MM.1S (cell line): Measurements from ENCODE around the gene MAML1.

Experiments used
- DNase-seq: peaks from one replicate; pipeline ENCODE4 v3.0.0-alpha.2; 2015
- H2AFZ ChIP-seq: fragments of 300-600 bp; sonication (generic); 2 replicates; pipeline ENCODE4 v1.6.0; 2016; ENCODE audit warnings: antibody characterized with exemption, low read length
- H3F3A ChIP-seq: fragments of 300-600 bp; sonication (generic); 2 replicates; pipeline ENCODE4 v1.6.1; 2016; ENCODE audit warnings: mild to moderate bottlenecking, antibody characterized with exemption, low read length, moderate library complexity, mixed read lengths; ENCODE audit not compliant: insufficient read depth
- H3K27ac ChIP-seq: fragments of 300-600 bp; sonication (generic); 2 replicates; pipeline ENCODE4 v1.5.1; 2016; ENCODE audit warnings: mild to moderate bottlenecking, low read length
- H3K27me3 ChIP-seq: fragments of 300-600 bp; sonication (generic); replicated peaks from 2 replicates; pipeline ENCODE4 v1.6.0; 2016; ENCODE audit warnings: low read length; ENCODE audit not compliant: insufficient read depth
- H3K36me3 ChIP-seq: fragments of 300-600 bp; sonication (generic); replicated peaks from 2 replicates; pipeline ENCODE4 v1.6.1; 2016; ENCODE audit warnings: mild to moderate bottlenecking, low read length, mixed read lengths; ENCODE audit not compliant: insufficient read depth
- H3K4me1 ChIP-seq: fragments of 300-600 bp; sonication (generic); 2 replicates; pipeline ENCODE4 v1.6.1; 2016; ENCODE audit warnings: low read length, mixed read lengths
- H3K4me2 ChIP-seq: fragments of 300-600 bp; sonication (generic); 2 replicates; pipeline ENCODE4 v1.6.0; 2016; ENCODE audit warnings: low read depth, low read length
- H3K4me3 ChIP-seq: fragments of 300-600 bp; sonication (generic); 2 replicates; pipeline ENCODE4 v1.5.1; 2016; ENCODE audit warnings: low read length, mixed read lengths
- H3K79me2 ChIP-seq: fragments of 300-600 bp; sonication (generic); 2 replicates; pipeline ENCODE4 v1.6.1; 2016; ENCODE audit warnings: mixed run types, low read length, mixed read lengths
- H3K9ac ChIP-seq: fragments of 300-600 bp; sonication (generic); 2 replicates; pipeline ENCODE4 v1.6.1; 2016; ENCODE audit warnings: low read length, mixed read lengths
- H3K9me2 ChIP-seq: fragments of 300-600 bp; sonication (generic); replicated peaks from 2 replicates; pipeline ENCODE4 v1.6.1; 2016; ENCODE audit warnings: mild to moderate bottlenecking, low read length, mixed read lengths; ENCODE audit not compliant: insufficient read depth
- H3K9me3 ChIP-seq: fragments of 300-600 bp; sonication (generic); replicated peaks from 2 replicates; pipeline ENCODE4 v1.6.1; 2016; ENCODE audit warnings: mild to moderate bottlenecking, low read length, mixed read lengths; ENCODE audit not compliant: insufficient read depth
- H4K20me1 ChIP-seq: fragments of 300-600 bp; sonication (generic); 2 replicates; pipeline ENCODE4 v1.6.1; 2016; ENCODE audit warnings: mild to moderate bottlenecking, low read length, moderate library complexity, mixed read lengths; ENCODE audit not compliant: insufficient read depth
- EZH2 ChIP-seq: fragments of 300-600 bp; sonication (generic); optimal IDR thresholded peaks from 2 replicates; pipeline ENCODE3; 2017; ENCODE audit warnings: low read depth, mild to moderate bottlenecking, antibody characterized with exemption, low read length, mixed read lengths
- EZH2phosphoT487 ChIP-seq: fragments of 300-600 bp; sonication (generic); IDR thresholded peaks from 2 replicates; pipeline ENCODE4 v1.6.1; 2018; ENCODE audit warnings: antibody characterized with exemption, low read length
- TF ChIP-seq, protein P1 (sequence below): fragments of 300-600 bp; sonication (generic); IDR thresholded peaks from 2 replicates; pipeline ENCODE4 v1.5.1; 2016; ENCODE audit warnings: antibody characterized with exemption, low read length, mixed read lengths

The MAML1 gene

DNA sequence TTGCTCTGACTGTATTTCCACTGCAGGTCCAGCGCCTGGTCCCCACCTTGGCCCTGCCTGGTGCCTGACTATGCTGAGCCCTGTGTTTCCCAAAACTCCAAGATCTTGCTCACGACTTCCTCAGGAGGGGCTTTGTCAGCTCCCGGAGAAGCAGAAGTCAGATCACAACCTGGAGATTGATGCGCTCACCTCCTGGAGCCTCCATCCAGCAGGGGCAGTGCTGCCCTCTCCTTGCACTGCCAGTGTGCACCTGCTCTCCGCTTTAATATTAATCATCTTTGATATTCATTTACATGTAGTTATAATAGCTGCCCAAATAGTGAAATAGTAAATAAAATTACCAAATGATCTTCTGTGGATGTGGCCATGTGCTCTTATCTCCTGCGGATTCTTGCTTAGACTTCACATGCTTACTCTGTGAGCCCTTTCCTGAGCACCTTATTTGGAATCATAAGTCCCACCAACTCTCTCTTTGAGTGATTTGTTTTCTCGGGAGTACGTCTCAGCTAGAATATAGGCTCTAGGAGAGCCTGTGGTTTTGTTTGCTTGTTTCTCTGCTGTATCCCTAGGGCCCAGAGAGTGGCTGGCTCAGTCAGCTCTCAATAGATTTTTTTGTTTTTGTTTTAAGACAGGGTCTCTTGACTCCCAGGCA is 17.4 kb downstream of the MAML1 start:
- H2AFZ ChIP-seq = no peak overlapping the region
- DNase-seq = no peak
- no peak overlapping the region for H3K4me3 ChIP-seq
- no peaks in the 10 kb centered on the region for H3K9me3 ChIP-seq
- H4K20me1 ChIP-seq = peaks cover 16% of the 10 kb centered on the region
- no peaks in the 10 kb centered on the region for H3K9me2 ChIP-seq
- no peaks in the 10 kb centered on the region for H3K36me3 ChIP-seq
- H3K27me3 ChIP-seq = no peaks in the 10 kb centered on the region
- H3K4me2 ChIP-seq = no peak overlapping the region
- no peak overlapping the region for H3K9ac ChIP-seq
- no peak overlapping the region for H3K27ac ChIP-seq
- H3K79me2 ChIP-seq = peaks cover 92% of the 10 kb centered on the region
- no peaks in the 10 kb centered on the region for H3K4me1 ChIP-seq
- no peaks in the 10 kb centered on the region; the same call in 1 of the 2 replicates for H3F3A ChIP-seq
- TF ChIP-seq EZH2phosphoT487 (no peak), EZH2 (no peak)
- TF ChIP-seq, protein P1, sequence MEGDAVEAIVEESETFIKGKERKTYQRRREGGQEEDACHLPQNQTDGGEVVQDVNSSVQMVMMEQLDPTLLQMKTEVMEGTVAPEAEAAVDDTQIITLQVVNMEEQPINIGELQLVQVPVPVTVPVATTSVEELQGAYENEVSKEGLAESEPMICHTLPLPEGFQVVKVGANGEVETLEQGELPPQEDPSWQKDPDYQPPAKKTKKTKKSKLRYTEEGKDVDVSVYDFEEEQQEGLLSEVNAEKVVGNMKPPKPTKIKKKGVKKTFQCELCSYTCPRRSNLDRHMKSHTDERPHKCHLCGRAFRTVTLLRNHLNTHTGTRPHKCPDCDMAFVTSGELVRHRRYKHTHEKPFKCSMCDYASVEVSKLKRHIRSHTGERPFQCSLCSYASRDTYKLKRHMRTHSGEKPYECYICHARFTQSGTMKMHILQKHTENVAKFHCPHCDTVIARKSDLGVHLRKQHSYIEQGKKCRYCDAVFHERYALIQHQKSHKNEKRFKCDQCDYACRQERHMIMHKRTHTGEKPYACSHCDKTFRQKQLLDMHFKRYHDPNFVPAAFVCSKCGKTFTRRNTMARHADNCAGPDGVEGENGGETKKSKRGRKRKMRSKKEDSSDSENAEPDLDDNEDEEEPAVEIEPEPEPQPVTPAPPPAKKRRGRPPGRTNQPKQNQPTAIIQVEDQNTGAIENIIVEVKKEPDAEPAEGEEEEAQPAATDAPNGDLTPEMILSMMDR = no peak

DNA sequence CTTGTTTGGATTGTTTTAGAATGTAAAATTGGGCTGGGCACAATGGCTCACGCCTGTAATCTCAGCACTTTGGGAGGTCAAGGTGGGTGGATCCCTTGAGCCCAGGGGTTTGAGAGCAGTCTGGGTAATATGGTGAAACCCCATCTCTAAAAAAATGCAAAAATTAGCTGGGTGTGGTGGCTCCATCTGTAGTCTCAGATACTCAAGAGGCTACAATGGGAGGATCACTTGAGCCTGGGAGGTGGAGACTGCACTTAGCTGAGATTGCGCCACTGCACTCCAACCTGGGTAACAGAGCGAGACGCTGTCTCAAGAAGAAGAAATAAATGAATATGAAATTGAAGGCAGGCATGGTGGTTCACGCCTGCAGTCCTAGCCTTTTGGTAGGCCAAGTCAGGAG is 21.3 kb downstream of the MAML1 start:
- H3K9me2 ChIP-seq = no peaks in the 10 kb centered on the region
- H3K4me1 ChIP-seq = 0 out of 2 replicates have a peak, but pooled peaks cover 2% of the 10 kb centered on the region
- H3K27ac ChIP-seq = no peak overlapping the region
- H3K4me2 ChIP-seq = no peak overlapping the region
- no peak overlapping the region for H2AFZ ChIP-seq
- H3K4me3 ChIP-seq = no peak overlapping the region
- DNase-seq = no peak
- no peak for TF ChIP-seq EZH2phosphoT487
- TF ChIP-seq, protein P1 = no peak
- TF ChIP-seq EZH2 = no peak
- H3K9me3 ChIP-seq = no peaks in the 10 kb centered on the region
- H3K36me3 ChIP-seq = no peaks in the 10 kb centered on the region
- H4K20me1 ChIP-seq = peaks cover 9% of the 10 kb centered on the region; the same call in 1 of the 2 replicates
- H3F3A ChIP-seq = no peaks in the 10 kb centered on the region; the same call in 1 of the 2 replicates
- H3K79me2 ChIP-seq = peaks cover 94% of the 10 kb centered on the region
- H3K9ac ChIP-seq = no peak overlapping the region
- no peaks in the 10 kb centered on the region for H3K27me3 ChIP-seq

DNA sequence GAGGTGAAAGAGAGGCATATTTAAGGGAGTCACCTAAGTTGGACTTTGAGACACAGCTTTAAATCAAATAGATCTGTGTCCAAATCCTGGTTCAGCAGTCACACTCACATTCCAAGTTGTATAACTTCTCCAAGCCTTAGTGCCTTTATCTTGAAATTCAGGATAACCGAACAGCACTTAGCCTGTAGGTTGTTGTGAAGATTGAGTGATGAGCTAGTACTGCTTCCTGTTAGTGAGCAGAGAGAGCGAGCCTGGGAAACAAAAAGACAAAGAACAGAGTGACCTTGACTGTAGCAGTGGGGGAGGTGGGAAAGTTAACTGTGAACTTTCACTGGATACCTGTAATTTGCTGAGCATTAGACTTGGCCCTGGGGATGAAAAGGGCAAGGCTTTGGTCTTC is 22.4 kb downstream of the MAML1 start:
- Histone ChIP-seq H2AFZ (no peak overlapping the region), H3K4me1 (0 out of 2 replicates have a peak, but pooled peaks cover 4% of the 10 kb centered on the region), H3K4me3 (no peak overlapping the region), H3K27me3 (no peaks in the 10 kb centered on the region), H3K79me2 (peaks cover 94% of the 10 kb centered on the region), H3K9ac (no peak overlapping the region), H3K9me3 (no peaks in the 10 kb centered on the region), H4K20me1 (peaks cover 13% of the 10 kb centered on the region; the same call in 1 of the 2 replicates), H3K9me2 (no peaks in the 10 kb centered on the region), H3K4me2 (no peak overlapping the region), H3K36me3 (no peaks in the 10 kb centered on the region), H3K27ac (no peak overlapping the region), H3F3A (no peaks in the 10 kb centered on the region; the same call in 1 of the 2 replicates)
- no peak for DNase-seq
- TF ChIP-seq, protein P1 = no peak
- TF ChIP-seq EZH2 (no peak), EZH2phosphoT487 (no peak)
